ENCODE measurements around the gene ARL15.

ARL15 gene

DNA sequence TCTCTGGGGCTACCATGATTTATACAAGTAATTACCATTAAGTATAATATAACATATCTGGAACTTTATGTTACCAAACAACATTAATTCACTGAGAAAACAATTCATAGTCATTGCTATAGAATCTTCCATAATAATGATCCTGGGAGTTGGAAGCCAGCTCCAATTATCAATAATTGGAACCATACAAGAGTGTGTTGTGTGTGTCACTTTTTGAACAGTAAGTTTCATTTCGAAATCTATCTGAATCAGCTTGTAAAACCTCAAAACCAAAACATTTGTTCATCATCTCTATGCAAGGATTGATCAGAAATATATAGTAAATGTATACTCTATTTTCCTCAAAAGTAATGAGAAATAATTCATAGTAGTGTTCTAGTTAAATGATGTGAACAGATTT, 348.1 kb downstream of the ARL15 start:
- no peak for DNase-seq (ENCODE audit: low read depth in 2 of 2)
- TF ChIP-seq, protein P1, sequence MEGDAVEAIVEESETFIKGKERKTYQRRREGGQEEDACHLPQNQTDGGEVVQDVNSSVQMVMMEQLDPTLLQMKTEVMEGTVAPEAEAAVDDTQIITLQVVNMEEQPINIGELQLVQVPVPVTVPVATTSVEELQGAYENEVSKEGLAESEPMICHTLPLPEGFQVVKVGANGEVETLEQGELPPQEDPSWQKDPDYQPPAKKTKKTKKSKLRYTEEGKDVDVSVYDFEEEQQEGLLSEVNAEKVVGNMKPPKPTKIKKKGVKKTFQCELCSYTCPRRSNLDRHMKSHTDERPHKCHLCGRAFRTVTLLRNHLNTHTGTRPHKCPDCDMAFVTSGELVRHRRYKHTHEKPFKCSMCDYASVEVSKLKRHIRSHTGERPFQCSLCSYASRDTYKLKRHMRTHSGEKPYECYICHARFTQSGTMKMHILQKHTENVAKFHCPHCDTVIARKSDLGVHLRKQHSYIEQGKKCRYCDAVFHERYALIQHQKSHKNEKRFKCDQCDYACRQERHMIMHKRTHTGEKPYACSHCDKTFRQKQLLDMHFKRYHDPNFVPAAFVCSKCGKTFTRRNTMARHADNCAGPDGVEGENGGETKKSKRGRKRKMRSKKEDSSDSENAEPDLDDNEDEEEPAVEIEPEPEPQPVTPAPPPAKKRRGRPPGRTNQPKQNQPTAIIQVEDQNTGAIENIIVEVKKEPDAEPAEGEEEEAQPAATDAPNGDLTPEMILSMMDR (IDR thresholded peaks at IDR 0.05; ENCODE audit: low read depth, low read length) = no peak
- H3K4me3 ChIP-seq (replicated peaks in 1 of 2; ENCODE audit: low read depth in 2 of 2, low read length in 2 of 2) = no peak overlapping the region

DNA sequence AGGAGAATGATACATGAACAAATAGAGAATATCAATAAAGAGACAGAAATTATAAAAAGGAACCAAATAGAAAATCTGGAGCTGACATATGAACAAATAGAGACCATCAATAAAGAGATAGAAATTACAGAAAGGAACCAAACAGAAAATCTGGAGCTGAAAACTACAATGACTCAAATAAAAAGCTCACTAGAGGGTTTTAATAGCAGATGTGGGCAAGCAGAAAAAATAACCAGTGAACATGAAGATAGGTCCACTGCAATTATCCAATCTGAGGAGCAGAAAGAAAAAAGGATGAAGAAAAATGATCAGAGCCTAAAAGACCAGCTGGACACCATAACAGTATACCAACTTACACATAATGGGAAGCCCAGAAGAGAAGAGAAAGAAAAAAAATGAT, 353.7 kb downstream of the ARL15 start:
- H3K4me3 ChIP-seq (replicated peaks in 1 of 2; ENCODE audit: low read depth in 2 of 2, low read length in 2 of 2) = no peak overlapping the region
- DNase-seq (ENCODE audit: low read depth in 2 of 2) = no peak
- TF ChIP-seq, protein P1 (IDR thresholded peaks at IDR 0.05; ENCODE audit: low read depth, low read length) = no peak

DNA sequence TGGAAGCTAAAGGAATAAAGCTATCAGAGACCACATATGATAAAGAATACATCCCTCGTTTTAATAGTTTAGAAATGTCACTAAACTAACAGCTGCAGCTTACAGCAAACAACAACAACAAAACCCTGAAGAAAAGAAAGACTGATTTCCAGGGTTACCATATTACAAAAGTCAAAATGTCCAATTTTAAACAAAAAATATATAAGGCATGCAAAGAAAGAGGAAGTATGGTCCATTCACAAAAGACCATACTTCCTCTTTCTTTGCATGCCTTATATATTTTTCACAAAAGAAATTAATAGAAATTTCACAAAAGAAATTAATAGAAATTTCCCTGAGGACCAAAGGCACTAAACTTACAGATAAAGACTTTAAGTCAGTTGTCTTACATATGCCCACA, 354.2 kb downstream of the ARL15 start:
- H3K4me3 ChIP-seq (replicated peaks in 1 of 2; ENCODE audit: low read depth in 2 of 2, low read length in 2 of 2) = no peak overlapping the region
- TF ChIP-seq, protein P1 (IDR thresholded peaks at IDR 0.05; ENCODE audit: low read depth, low read length) = no peak
- no peak for DNase-seq (ENCODE audit: low read depth in 2 of 2)

DNA sequence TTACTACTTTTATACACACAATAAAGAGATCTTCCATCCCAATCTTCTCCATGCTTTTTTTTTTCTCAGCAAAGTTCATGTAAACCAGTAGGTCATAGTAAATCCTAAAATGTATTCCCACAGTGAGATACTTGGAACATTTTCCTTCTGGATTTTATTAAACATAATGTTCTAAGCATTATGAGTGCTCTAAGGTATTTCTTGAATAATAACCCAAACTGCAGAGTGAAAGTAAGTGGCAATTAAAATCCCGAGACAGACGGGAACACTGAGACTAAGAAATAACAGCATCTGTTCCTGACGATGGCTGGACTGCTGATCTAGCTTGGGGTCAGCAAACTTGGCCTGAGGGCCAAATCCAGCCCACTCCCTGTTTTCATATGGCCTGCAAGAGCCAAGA, 359.8 kb downstream of the ARL15 start:
- H3K4me3 ChIP-seq (replicated peaks in 1 of 2; ENCODE audit: low read depth in 2 of 2, low read length in 2 of 2) = no peak overlapping the region
- no peak for DNase-seq (ENCODE audit: low read depth in 2 of 2)
- TF ChIP-seq, protein P1 (IDR thresholded peaks at IDR 0.05; ENCODE audit: low read depth, low read length) = no peak

DNA sequence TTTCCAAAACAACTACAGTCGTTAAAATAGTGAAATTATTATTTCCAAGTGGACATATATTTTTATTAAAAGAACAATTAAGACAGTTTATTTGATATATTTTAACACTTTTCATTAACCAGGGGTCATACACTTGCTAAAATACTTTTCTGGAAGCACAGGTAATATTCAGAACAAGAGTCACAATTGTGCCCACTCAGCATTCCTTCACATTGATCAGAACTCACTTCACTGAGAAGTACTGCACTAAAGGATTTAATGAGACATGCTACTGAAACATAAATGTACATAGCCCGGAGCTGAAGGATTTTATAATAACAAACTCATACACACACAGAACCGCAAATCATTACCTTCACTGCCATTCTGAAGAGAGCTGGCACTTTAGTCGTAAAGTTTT, 361.8 kb downstream of the ARL15 start:
- no peak for DNase-seq (ENCODE audit: low read depth in 2 of 2)
- TF ChIP-seq, protein P1 (IDR thresholded peaks at IDR 0.05; ENCODE audit: low read depth, low read length) = no peak
- no peak overlapping the region for H3K4me3 ChIP-seq (replicated peaks in 1 of 2; ENCODE audit: low read depth in 2 of 2, low read length in 2 of 2)

DNA sequence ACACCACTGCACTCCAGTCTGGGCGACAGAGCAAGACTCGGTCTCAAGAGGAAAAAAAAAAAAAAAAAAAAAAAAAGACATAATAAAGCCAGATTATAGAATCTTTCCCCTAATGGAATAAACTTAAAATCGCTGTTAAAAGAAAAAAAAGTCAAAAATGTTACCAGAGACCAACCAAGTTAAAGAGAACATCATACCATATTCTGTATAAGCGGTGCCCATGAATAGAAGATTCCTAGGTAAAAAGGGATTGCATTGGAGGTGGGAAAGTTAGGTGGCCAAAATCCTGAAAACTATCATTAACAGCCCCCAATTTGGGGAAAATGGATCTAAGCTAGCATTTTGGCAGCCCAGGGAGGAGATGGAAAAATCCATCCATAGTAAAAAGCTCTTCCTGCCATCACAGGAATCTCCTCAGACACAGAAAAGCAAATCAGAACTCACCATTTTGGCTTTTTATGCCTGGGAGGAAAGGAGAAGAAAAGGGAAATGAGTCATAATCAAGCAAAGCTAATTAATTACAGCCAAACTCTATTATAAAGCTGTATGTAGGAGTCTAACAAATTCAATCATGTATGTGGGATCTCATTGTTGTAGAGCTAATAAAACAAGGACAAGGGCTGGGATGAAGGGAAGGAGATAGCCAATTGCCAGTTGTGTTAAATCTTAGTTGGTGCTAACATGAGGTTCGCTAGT, 363.8 kb downstream of the ARL15 start:
- TF ChIP-seq, protein P1 (IDR thresholded peaks at IDR 0.05; ENCODE audit: low read depth, low read length) = no peak
- H3K4me3 ChIP-seq (replicated peaks in 1 of 2; ENCODE audit: low read depth in 2 of 2, low read length in 2 of 2) = no peak overlapping the region
- no peak for DNase-seq (ENCODE audit: low read depth in 2 of 2)

DNA sequence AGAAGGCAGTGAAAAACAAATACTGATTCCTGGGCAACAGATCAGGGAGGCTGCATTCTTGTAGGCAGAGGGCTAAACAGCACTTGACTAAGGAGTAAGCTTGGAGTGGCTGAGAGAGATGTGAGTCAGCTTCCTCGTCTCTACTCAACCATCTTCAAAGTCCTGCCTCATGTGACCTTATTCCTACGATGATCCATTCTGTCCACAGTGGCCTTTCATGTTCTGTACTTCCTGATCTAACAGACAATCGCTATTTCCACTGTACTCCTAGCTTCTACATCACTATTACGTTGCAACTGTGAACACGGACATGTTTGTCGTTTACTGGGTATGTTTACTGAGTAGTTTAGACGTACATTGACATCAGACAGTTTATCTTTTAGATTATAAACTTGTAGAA, 365.4 kb downstream of the ARL15 start:
- no peak overlapping the region for H3K4me3 ChIP-seq (replicated peaks in 1 of 2; ENCODE audit: low read depth in 2 of 2, low read length in 2 of 2)
- TF ChIP-seq, protein P1 (IDR thresholded peaks at IDR 0.05; ENCODE audit: low read depth, low read length) = no peak
- DNase-seq (ENCODE audit: low read depth in 2 of 2) = peak; percentile 4 to 55

Data from cardiac fibroblast (primary cell).